Mesenchymal stem cell (in vitro differentiated cells and primary cell): ENCODE results near the gene MIDN.

Experiments used
- DNase-seq: peaks from one replicate; pipeline ENCODE4 v3.0.0-alpha.2; 2013
- H2AFZ ChIP-seq: one replicate; pipeline ENCODE4 v1.6.1; 2013; ENCODE audit warnings: low read depth, mild to moderate bottlenecking, control low read depth, inconsistent platforms, low read length, moderate library complexity
- H2AK5ac ChIP-seq: 2 replicates; pipeline ENCODE4 v1.6.1; 2013; ENCODE audit warnings: low read length, moderate library complexity, mild to moderate bottlenecking, inconsistent platforms; ENCODE audit not compliant: severe bottlenecking
- H2BK120ac ChIP-seq: one replicate; pipeline ENCODE4 v1.6.1; 2013; ENCODE audit warnings: low read depth, mild to moderate bottlenecking, inconsistent platforms, low read length, moderate library complexity
- H2BK12ac ChIP-seq, 2 experiments: one replicate each; pipeline ENCODE4 v1.6.1; 2013; ENCODE audit warnings: inconsistent platforms in 2 of 2, low read length in 2 of 2, mild to moderate bottlenecking in 2 of 2, moderate library complexity in 2 of 2, control low read depth in 1 of 2
- H2BK15ac ChIP-seq: one replicate; pipeline ENCODE4 v1.6.1; 2013; ENCODE audit warnings: mild to moderate bottlenecking, low read depth, inconsistent platforms; ENCODE audit not compliant: poor library complexity, severe bottlenecking
- H2BK5ac ChIP-seq: 2 replicates; pipeline ENCODE4 v1.6.1; 2013; ENCODE audit warnings: low read depth, mild to moderate bottlenecking, low read length, control low read depth, inconsistent platforms; ENCODE audit not compliant: poor library complexity, severe bottlenecking
- H3K14ac ChIP-seq, 2 experiments: one replicate each; pipeline ENCODE4 v1.6.1; 2013; ENCODE audit warnings: inconsistent platforms in 2 of 2, low read length in 2 of 2, control low read depth in 1 of 2, mild to moderate bottlenecking in 1 of 2, moderate library complexity in 1 of 2
- H3K18ac ChIP-seq, 2 experiments: one replicate each; pipeline ENCODE4 v1.6.1; 2013; ENCODE audit warnings: inconsistent platforms in 2 of 2, low read length in 2 of 2, control low read depth in 1 of 2, low read depth in 1 of 2, mild to moderate bottlenecking in 1 of 2
- H3K23ac ChIP-seq, 2 experiments: one replicate each; pipeline ENCODE4 v1.6.1; 2013; ENCODE audit warnings: inconsistent platforms in 2 of 2, low read length in 2 of 2, mild to moderate bottlenecking in 2 of 2, moderate library complexity in 2 of 2, control low read depth in 1 of 2
- H3K27ac ChIP-seq: 2 replicates; pipeline ENCODE4 v1.5.1; 2013; ENCODE audit warnings: mild to moderate bottlenecking, moderate library complexity, low read length, control low read depth, inconsistent platforms; ENCODE audit not compliant: poor library complexity, severe bottlenecking
- H3K27me3 ChIP-seq, 2 experiments: 2 replicates each; pipeline versions ENCODE4 v1.6.1 to v1.7.0; 2013; ENCODE audit warnings: low read length in 2 of 2, mild to moderate bottlenecking in 2 of 2, moderate library complexity in 2 of 2, control low read depth in 1 of 2, inconsistent platforms in 1 of 2; ENCODE audit not compliant: control insufficient read depth in 1 of 2, insufficient read depth in 1 of 2
- H3K36me3 ChIP-seq, 2 experiments: 2 replicates each; pipeline versions ENCODE4 v1.6.1 to v1.7.0; 2013; ENCODE audit warnings: low read length in 2 of 2, control low read depth in 1 of 2, inconsistent platforms in 1 of 2, low read depth in 1 of 2, mild to moderate bottlenecking in 1 of 2; ENCODE audit not compliant: insufficient read depth in 2 of 2, control insufficient read depth in 1 of 2
- H3K4ac ChIP-seq, 2 experiments: one replicate each; pipeline ENCODE4 v1.6.1; 2013; ENCODE audit warnings: inconsistent platforms in 2 of 2, low read length in 2 of 2, mild to moderate bottlenecking in 2 of 2, moderate library complexity in 2 of 2, control low read depth in 1 of 2, low read depth in 1 of 2
- H3K4me1 ChIP-seq: 2 replicates; pipeline ENCODE4 v1.6.1; 2013; ENCODE audit warnings: low read depth, low read length, control low read depth; ENCODE audit not compliant: control insufficient read depth, insufficient read depth
- H3K4me2 ChIP-seq: 2 replicates; pipeline ENCODE4 v1.6.1; 2013; ENCODE audit warnings: low read length, mild to moderate bottlenecking, inconsistent platforms; ENCODE audit not compliant: poor library complexity, severe bottlenecking
- H3K4me3 ChIP-seq, 2 experiments: 2 replicates each; pipeline versions ENCODE4 v1.5.1 to v1.7.0; 2013; ENCODE audit warnings: low read length in 2 of 2, mild to moderate bottlenecking in 2 of 2, control low read depth in 1 of 2, low read depth in 1 of 2; ENCODE audit not compliant: insufficient read depth in 1 of 2
- H3K79me1 ChIP-seq: replicated peaks from 2 replicates; pipeline ENCODE4 v1.6.1; 2013; ENCODE audit warnings: mild to moderate bottlenecking, control low read depth, low read length, inconsistent platforms; ENCODE audit not compliant: poor library complexity, severe bottlenecking
- H3K9ac ChIP-seq: 2 replicates; pipeline ENCODE4 v1.7.0; 2013; ENCODE audit warnings: mild to moderate bottlenecking, low read length, moderate library complexity
- H3K9me3 ChIP-seq: 2 replicates; pipeline ENCODE4 v1.7.0; 2013; ENCODE audit warnings: mild to moderate bottlenecking, low read length; ENCODE audit not compliant: control insufficient read depth
- H4K8ac ChIP-seq: one replicate; pipeline ENCODE4 v1.6.1; 2013; ENCODE audit warnings: inconsistent platforms, mild to moderate bottlenecking, low read length, moderate library complexity
- H4K91ac ChIP-seq: one replicate; pipeline ENCODE4 v1.6.1; 2013; ENCODE audit warnings: mild to moderate bottlenecking, low read length, inconsistent platforms
- WGBS: methylation state at CpG from one replicate; pipeline ENCODE4 v1.1.7; 2013; ENCODE audit warnings: mixed read lengths; 5-methylcytosine and 5-hydroxymethylcytosine counted together

MIDN gene

GRCh38 chr19:1264801-1265614, 16.6 kb downstream of the MIDN start:
- 44% methylated on average over 25 of the region's 26 CpGs for WGBS

GRCh38 chr19:1265615-1266128, 17.3 kb downstream of the MIDN start:
- H3K4me1 ChIP-seq = peaks cover 69% of the 10 kb centered on the region
- peak overlapping the region; percentile 61 to 92 for H3K4ac ChIP-seq
- H3K18ac ChIP-seq = peak overlapping the region; percentile 90 to 96
- H3K4me2 ChIP-seq = peak overlapping the region; percentile 91
- H3K36me3 ChIP-seq = peaks cover under 1 to 11% of the 10 kb centered on the region in 2 experiments
- H2AK5ac ChIP-seq = peak overlapping the region; percentile 54
- H3K9me3 ChIP-seq = no peaks in the 10 kb centered on the region
- peak overlapping the region; percentile 65 to 93 for H2BK12ac ChIP-seq
- H3K9ac ChIP-seq = peak overlapping the region; percentile 86
- H2BK5ac ChIP-seq = peak overlapping the region; percentile 57
- peak overlapping the region; percentile 80 for H2BK120ac ChIP-seq
- peak overlapping the region; percentile 95 for H4K8ac ChIP-seq
- H2BK15ac ChIP-seq = no peak overlapping the region
- H4K91ac ChIP-seq = peak overlapping the region; percentile 97
- WGBS = under 1% methylated on average over 22 of the region's 28 CpGs
- peak overlapping the region; percentile 77 for H3K27ac ChIP-seq
- H3K27me3 ChIP-seq = no peaks in the 10 kb centered on the region
- peak overlapping the region in 1 of 2 experiments; percentile 20 for H3K23ac ChIP-seq
- H3K79me1 ChIP-seq = peaks cover 10% of the 10 kb centered on the region
- peak overlapping the region; percentile 43 to 75 for H3K4me3 ChIP-seq
- H2AFZ ChIP-seq = peak overlapping the region; percentile 18
- DNase-seq = peak; percentile 98
- H3K14ac ChIP-seq = peak overlapping the region in 1 of 2 experiments; percentile 94

More at GRCh38 chr19:1264801-1265614, 16.6 kb downstream of the MIDN start:
- peak overlapping the region; percentile 44 for H3K27ac ChIP-seq
- peaks cover 0 to 14% of the 10 kb centered on the region in 2 experiments for H3K36me3 ChIP-seq
- peak overlapping the region; percentile 80 for H2BK120ac ChIP-seq
- no peaks in the 10 kb centered on the region for H3K9me3 ChIP-seq
- peak overlapping the region; percentile 60 for H4K91ac ChIP-seq
- peak overlapping the region; percentile 57 to 93 for H3K18ac ChIP-seq
- peak overlapping the region; percentile 72 for H2AK5ac ChIP-seq
- DNase-seq = peak; percentile 95
- H2BK12ac ChIP-seq = peak overlapping the region; percentile 70 to 90
- H3K23ac ChIP-seq = no peak overlapping the region
- peak overlapping the region; percentile 63 for H4K8ac ChIP-seq
- H3K27me3 ChIP-seq = no peaks in the 10 kb centered on the region
- H3K9ac ChIP-seq = peak overlapping the region; percentile 68
- H3K4me1 ChIP-seq = peaks cover 74% of the 10 kb centered on the region
- peak overlapping the region; percentile 8 for H3K4me2 ChIP-seq
- peak overlapping the region in 1 of 2 experiments; percentile 62 for H3K4me3 ChIP-seq
- H2BK15ac ChIP-seq = no peak overlapping the region
- H3K79me1 ChIP-seq = peaks cover 12% of the 10 kb centered on the region
- peak overlapping the region; percentile 18 to 82 for H3K4ac ChIP-seq
- no peak overlapping the region for H2AFZ ChIP-seq
- no peak overlapping the region for H2BK5ac ChIP-seq
- H3K14ac ChIP-seq = peak overlapping the region in 1 of 2 experiments; percentile 81

- H3K79me1 ChIP-seq = peaks cover 8% of the 10 kb centered on the region
- H2BK5ac ChIP-seq = peak overlapping the region; percentile 57
- peak; percentile 92 for DNase-seq
- H3K4ac ChIP-seq = peak overlapping the region; percentile 61 to 92
- peak overlapping the region in 1 of 2 experiments; percentile 94 for H3K14ac ChIP-seq
- H2BK12ac ChIP-seq = peak overlapping the region; percentile 65 to 99
- H3K23ac ChIP-seq = peak overlapping the region in 1 of 2 experiments; percentile 20
- peak overlapping the region; percentile 91 for H3K4me2 ChIP-seq
- WGBS = under 1% methylated on average over 66 of the region's 84 CpGs
- peak overlapping the region; percentile 77 for H3K27ac ChIP-seq
- H3K18ac ChIP-seq = peak overlapping the region; percentile 90 to 97
- peak overlapping the region; percentile 97 for H4K91ac ChIP-seq
- peak overlapping the region; percentile 86 for H3K9ac ChIP-seq
- H3K4me3 ChIP-seq = peak overlapping the region; percentile 62 to 86
- no peak overlapping the region for H2AK5ac ChIP-seq
- H3K9me3 ChIP-seq = no peaks in the 10 kb centered on the region
- H2BK15ac ChIP-seq = peak overlapping the region; percentile 67
- peaks cover 7 to 18% of the 10 kb centered on the region in 2 experiments for H3K36me3 ChIP-seq
- H3K27me3 ChIP-seq = no peaks in the 10 kb centered on the region
- H4K8ac ChIP-seq = peak overlapping the region; percentile 95
- H2AFZ ChIP-seq = peak overlapping the region; percentile 18
- peak overlapping the region; percentile 80 for H2BK120ac ChIP-seq
- H3K4me1 ChIP-seq = peaks cover 72% of the 10 kb centered on the region
These were observed 17.9 kb downstream of the MIDN start for GRCh38 chr19:1266129-1266915.
